K562 (cell line): ENCODE measurements around the gene LMBR1L. TPM values are rescaled to one million over a fixed set of nuclear protein-coding genes. Genes with fewer than 3 reads are reported as not detected.

ENCODE experiments used
- ATAC-seq: fragments of 200-7000 bp; cut with Tn5 transposase; 3 replicates; pipeline ENCODE4 v1.9.1; 2020; ENCODE audit warnings: moderate library complexity
- BruUV-seq: library from RNA; stranded (reverse); fragments of 400-500 nt; replicated peaks from 2 replicates; lab custom pipeline; 2021; lab: Mats Ljungman, UMichigan
- CTCF ChIA-PET: fragments of 300-600 bp; formaldehyde crosslinking; extraction: SDS; loops from one replicate; lab custom pipeline; 2021; ENCODE audit warnings: low intra/inter-chr PET ratio; lab: Yijun Ruan, JAX
- POLR2A ChIA-PET: fragments of 300-600, 350-650 bp; sonication (Branson Sonifier 250); formaldehyde crosslinking; extraction: SDS; loops from one replicate; lab custom pipeline; 2021; ENCODE audit warnings: antibody characterized with exemption, inconsistent platforms; lab: Yijun Ruan, JAX
- DNase-seq, 4 experiments: peaks; one replicate each; pipeline versions ENCODE4 v3.0.0 to v3.0.0-alpha.2; 2011 to 2018; ENCODE audit warnings: low spot score in 3 of 4, mixed read lengths in 3 of 4; ENCODE audit errors: extremely low read depth in 1 of 4
- FAIRE-seq: peaks from 2 replicates; lab custom pipeline; 2011; peaks lifted over from hg19 to GRCh38; lab: Jason Lieb, UNC
- H2AFZ ChIP-seq: 2 replicates; pipeline ENCODE4 v1.6.0; 2011; ENCODE audit warnings: low read depth, low read length, control low read depth, inconsistent platforms
- H3K27ac ChIP-seq: fragments of 200-600 bp; 3 replicates; pipeline ENCODE4 v1.8.0; 2011; ENCODE audit warnings: low read depth, mild to moderate bottlenecking, control low read depth, inconsistent platforms, low read length, moderate library complexity, mixed read lengths; ENCODE audit errors: extremely low read depth
- H3K27me3 ChIP-seq, 2 experiments: fragments of 300-600 bp in 1 of 2; 2 replicates in 1 of 2; 3 replicates in 1 of 2; pipeline versions ENCODE4 v1.6.0 to v1.8.0; 2011; ENCODE audit warnings: inconsistent platforms in 2 of 2, low read length in 2 of 2, mild to moderate bottlenecking in 1 of 2, mixed read lengths in 1 of 2, moderate library complexity in 1 of 2; ENCODE audit not compliant: control insufficient read depth in 2 of 2, insufficient read depth in 2 of 2
- H3K36me3 ChIP-seq: fragments of 300-600 bp; 3 replicates; pipeline ENCODE4 v1.8.0; 2011; ENCODE audit warnings: mild to moderate bottlenecking, low read length, inconsistent platforms; ENCODE audit not compliant: control insufficient read depth, insufficient read depth
- H3K4me1 ChIP-seq, 2 experiments: fragments of 200-600 bp in 1 of 2; replicated peaks in 1 of 2; 2 replicates in 1 of 2; 3 replicates in 1 of 2; pipeline versions ENCODE4 v1.5.1 to v1.8.0; 2011; ENCODE audit warnings: inconsistent platforms in 2 of 2, low read length in 2 of 2, mild to moderate bottlenecking in 1 of 2, mixed read lengths in 1 of 2, moderate library complexity in 1 of 2; ENCODE audit not compliant: control insufficient read depth in 2 of 2, insufficient read depth in 2 of 2
- H3K4me2 ChIP-seq: 2 replicates; pipeline ENCODE4 v1.6.1; 2011; ENCODE audit warnings: low read length, control low read depth, inconsistent platforms, mixed read lengths; ENCODE audit not compliant: insufficient read depth
- H3K4me3 ChIP-seq: fragments of 200-600 bp; sonication (generic), shearing (Covaris generic); 2 replicates; pipeline ENCODE4 v1.5.1; 2016; ENCODE audit warnings: control low read depth, inconsistent platforms
- H3K79me2 ChIP-seq: fragments of 200-600 bp; 3 replicates; pipeline ENCODE4 v1.8.0; 2011; ENCODE audit warnings: low read length, inconsistent platforms; ENCODE audit not compliant: control insufficient read depth, insufficient read depth
- H3K9ac ChIP-seq, 2 experiments: 2 replicates each; pipeline versions ENCODE4 v1.6.0 to v1.6.1; 2011; ENCODE audit warnings: low read depth in 2 of 2, low read length in 2 of 2, control low read depth in 1 of 2, inconsistent platforms in 1 of 2, mild to moderate bottlenecking in 1 of 2, mixed read lengths in 1 of 2; ENCODE audit not compliant: insufficient read depth in 1 of 2
- H3K9me1 ChIP-seq: one replicate; pipeline ENCODE4 v1.6.0; 2011; ENCODE audit warnings: inconsistent platforms, mild to moderate bottlenecking, low read length, moderate library complexity; ENCODE audit not compliant: control insufficient read depth, insufficient read depth
- H3K9me3 ChIP-seq: replicated peaks from 2 replicates; pipeline ENCODE4 v1.5.1; 2011; ENCODE audit warnings: low read depth, low read length, inconsistent platforms; ENCODE audit not compliant: control insufficient read depth, insufficient read depth
- H4K20me1 ChIP-seq: replicated peaks from 2 replicates; pipeline ENCODE4 v1.6.1; 2011; ENCODE audit warnings: low read length, inconsistent platforms, mixed read lengths; ENCODE audit not compliant: control insufficient read depth, insufficient read depth
- CGGBP1 ChIP-seq: fragments of 250-450 bp; sonication (Bioruptor Pico); IDR thresholded peaks from 2 replicates; pipeline ENCODE4 v1.9.0; 2021; ENCODE audit warnings: mild to moderate bottlenecking
- DPF2 ChIP-seq: fragments of 450-650 bp; IDR thresholded peaks from 2 replicates; pipeline ENCODE4 v1.6.1; 2016
- ETV6 ChIP-seq, 3 experiments: fragments of 150-350 bp in 1 of 3; sonication (generic) in 1 of 3; formaldehyde crosslinking in 1 of 3; IDR thresholded peaks; 2 replicates each; pipeline versions ENCODE4 v1.6.1 to v1.8.0; 2014 to 2022; ENCODE audit warnings: borderline replicate concordance in 2 of 3, low read depth in 2 of 3, antibody characterized with exemption in 1 of 3, low read length in 1 of 3, mild to moderate bottlenecking in 1 of 3, missing genetic modification reagents in 1 of 3
- FOS ChIP-seq: IDR thresholded peaks from 3 replicates; pipeline ENCODE4 v1.6.1; 2011; ENCODE audit not compliant: insufficient read length; ENCODE audit errors: extremely low read depth
- FOSL1 ChIP-seq: fragments of 200-800 bp; sonication (Bioruptor generic); conservative IDR thresholded peaks from 2 replicates; pipeline ENCODE4 v1.6.1; 2016; ENCODE audit warnings: missing genetic modification characterization, missing compliant biosample characterization
- HEY1 ChIP-seq: fragments of 250-450 bp; sonication (Bioruptor Pico); IDR thresholded peaks from 2 replicates; pipeline ENCODE4 v1.5.0; 2020; ENCODE audit warnings: mild to moderate bottlenecking, moderate library complexity, borderline replicate concordance
- HLTF ChIP-seq: fragments of 450-650 bp; IDR thresholded peaks from 2 replicates; pipeline ENCODE4 v1.6.1; 2016
- MEF2A ChIP-seq: IDR thresholded peaks from 2 replicates; pipeline ENCODE4 v1.6.1; 2011; ENCODE audit warnings: low read depth, mild to moderate bottlenecking, low read length, moderate library complexity; ENCODE audit not compliant: control insufficient read depth
- TARDBP ChIP-seq: fragments of 450-650 bp; IDR thresholded peaks from 2 replicates; pipeline ENCODE4 v1.6.1; 2016
- THAP12 ChIP-seq: fragments of 250-450 bp; sonication (Bioruptor Pico); IDR thresholded peaks from 2 replicates; pipeline ENCODE4 v1.9.0; 2021; ENCODE audit warnings: mild to moderate bottlenecking, inconsistent platforms
- TRIM25 ChIP-seq: fragments of 450-650 bp; IDR thresholded peaks from 2 replicates; pipeline ENCODE4 v1.7.0; 2016; ENCODE audit warnings: borderline replicate concordance
- ZNF395 ChIP-seq: fragments of 200-800 bp; sonication (Bioruptor generic); IDR thresholded peaks from 2 replicates; pipeline ENCODE4 v1.6.1; 2017; ENCODE audit warnings: missing genetic modification characterization, missing compliant biosample characterization
- WGBS: fragments of 100-300 bp; shearing (Covaris generic); methylation state at CpG from one replicate; pipeline ENCODE4 v1.1.6; 2016; ENCODE audit warnings: low coverage, mixed read lengths; ENCODE audit not compliant: insufficient coverage; ENCODE audit errors: missing lambda C conversion rate; 5-methylcytosine and 5-hydroxymethylcytosine counted together
- in situ Hi-C: fragments of 300-500 bp; cut with MboI; formaldehyde crosslinking; loops from 4 replicates; pipeline ENCODE4 v1.15.0; 2018; ENCODE audit warnings: inconsistent platforms, mixed read lengths
- intact Hi-C: fragments of 100-400 bp; cut with micrococcal nuclease; formaldehyde crosslinking; loops from 2 replicates; pipeline ENCODE4 v1.14.2; 2022
- polyA plus RNA-seq, 8 experiments: library from polyadenylated mRNA; depleted of rRNA in 4 of 8; stranded (reverse) in 5 of 8; unstranded in 3 of 8; fragments of >200 nt; fragmentation: Nextera tagmentation in 2 of 8; fragmentation: Illumina TruSeq in 1 of 8; extraction: Ambion mirVana in 2 of 8; extraction: Trizol in 1 of 8; gene quantifications; 2 replicates each; pipeline versions ENCODE4 v1.2.1 to v1.2.3, GENCODE V29; 2011 to 2014; ENCODE audit warnings: inconsistent platforms in 1 of 8, missing spikeins in 1 of 8
- total RNA-seq, 7 experiments: library from RNA; depleted of rRNA in 6 of 7; stranded (reverse); fragments of >200 nt in 6 of 7; fragmentation: Illumina TruSeq in 2 of 7; extraction: Trizol in 2 of 7; gene quantifications; 2 replicates each; pipeline versions ENCODE4 v1.2.1 to v1.2.3, GENCODE V29; 2011 to 2021; ENCODE audit warnings: low replicate concordance in 1 of 7

LMBR1L gene
- total and polyA plus RNA-seq, 9 of the 15 experiments (the other 6 are each of a cell fraction or from before 2014, with no cell fraction given), result 2.5 to 57.0 (median 31.1) TPM

GRCh38 chr12:49086116-49086515, 24.5 kb downstream of the LMBR1L start:
- intact Hi-C loops (no loop called here), in situ Hi-C loops (no loop called here)
- ATAC-seq (no peak), FAIRE-seq (no peak), DNase-seq (no peak)
- 73% methylated on average over 3 of the region's 3 CpGs for WGBS
- peaks cover 31 to 38% of the 10 kb centered on the region in 2 experiments for H3K4me1 ChIP-seq
- H3K4me3 ChIP-seq, result no peak overlapping the region
- CTCF ChIA-PET, result no interaction called here
- no peaks in the 10 kb centered on the region for H3K9me1 ChIP-seq
- POLR2A ChIA-PET, result interaction anchor here (1.0 to 4.6 kb wide), 5 partner anchors 10 to 180 kb away, joined by 3 to 61 read pairs (median 6); partner anchors contain the start of genes RHEBL1, TUBA1B and TUBA1C
- no peak overlapping the region for H3K27ac ChIP-seq
- H2AFZ ChIP-seq, result 0 out of 2 replicates have a peak overlapping the region, but pooled peaks have one; percentile 4
- no peaks in the 10 kb centered on the region for H4K20me1 ChIP-seq
- no peaks in the 10 kb centered on the region for H3K27me3 ChIP-seq
- no peaks in the 10 kb centered on the region for H3K9me3 ChIP-seq
- H3K36me3 ChIP-seq, result no peaks in the 10 kb centered on the region
- no peak overlapping the region for H3K4me2 ChIP-seq
- no peak overlapping the region for H3K9ac ChIP-seq
- H3K79me2 ChIP-seq, result no peaks in the 10 kb centered on the region
- no peak for TF ChIP-seq TRIM25
- TF ChIP-seq FOS, result no peak
- no peak for TF ChIP-seq HEY1
- TF ChIP-seq THAP12, result no peak
- TF ChIP-seq TARDBP, result no peak
- no peak for TF ChIP-seq ETV6 (IDR thresholded peaks at IDR 0.05; ENCODE audit: borderline replicate concordance in 1 of 2, low read depth in 2 of 2, low read length in 1 of 2)
- no peak for TF ChIP-seq ETV6 (CRISPR knock-in tag; IDR thresholded peaks at IDR 0.05; ENCODE audit: borderline replicate concordance)
- TF ChIP-seq DPF2, result no peak
- no peak for TF ChIP-seq CGGBP1 (CRISPR knock-in tag)
- TF ChIP-seq FOSL1, result no peak
- no peak for TF ChIP-seq HLTF
- TF ChIP-seq ZNF395 (CRISPR knock-in tag), result no peak
- TF ChIP-seq MEF2A, result no peak
- no TSS peak for BruUV-seq
